GM18873 (cell line): Measurements from ENCODE around the gene TRAF4.
A peak's percentile ranks its signal among the peaks of the same experiment; 100 is the strongest.
"Not testable (repeated sequence)": the region's sequence is repeated elsewhere in the genome, so short reads cannot be mapped to it uniquely, and the experiment has no call there.

Experiments
- ATAC-seq: cut with Tn5 transposase; IDR thresholded peaks from one replicate; pipeline ENCODE4 v1.9.1; 2021; ENCODE audit warnings: mild to moderate bottlenecking, moderate library complexity, moderate number of reproducible peaks; ENCODE audit not compliant: unreplicated experiment, low FRiP score

Gene TRAF4

GRCh38 chr17:28714281-28714680 is 29.5 kb upstream of the TRAF4 start:
- ATAC-seq = no peak

- no peak for ATAC-seq
Measured at GRCh38 chr17:28715217-28715616, 28.6 kb upstream of the TRAF4 start.

DNA sequence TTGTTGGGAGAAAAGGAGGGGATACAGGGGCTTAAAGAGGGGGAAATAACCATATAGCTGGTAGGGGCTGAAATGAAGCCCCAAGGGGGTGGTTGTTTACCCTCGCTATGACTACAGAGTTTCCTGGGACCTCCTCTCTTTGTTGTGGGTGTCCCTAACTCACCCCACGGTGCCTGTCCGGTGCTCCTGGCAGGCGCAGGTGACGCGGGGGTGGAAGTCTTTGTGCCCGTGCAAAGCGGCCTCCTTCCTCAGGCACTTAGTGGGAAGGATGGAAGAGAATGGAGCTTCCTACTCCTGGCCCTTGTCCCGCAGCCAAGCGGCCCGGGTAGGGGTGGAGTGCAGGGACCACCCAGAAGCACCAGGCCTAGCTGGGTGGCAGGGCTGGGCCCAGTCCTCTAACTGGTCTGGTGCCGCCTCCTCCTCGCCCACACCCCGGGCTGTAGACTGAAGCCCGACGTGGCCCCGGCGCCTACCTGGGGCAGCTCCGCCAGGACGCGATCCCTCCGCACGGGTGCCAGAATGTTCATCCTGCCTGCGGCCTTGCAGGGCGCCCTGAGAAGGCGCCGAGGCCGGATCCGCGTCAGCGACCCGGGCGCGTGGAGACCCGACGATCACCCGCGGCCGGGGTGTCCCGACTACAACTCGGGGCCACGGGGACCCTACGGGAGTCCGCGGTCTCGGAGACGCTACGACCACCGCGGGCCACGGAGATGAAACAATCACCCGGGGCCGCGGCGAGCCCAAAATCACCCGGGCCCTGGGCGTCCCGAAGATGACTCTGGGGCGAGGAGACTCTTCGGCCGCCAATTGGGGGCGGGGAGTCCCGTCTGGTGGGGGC is 26.9 kb upstream of the TRAF4 start:
- ATAC-seq = no peak

DNA sequence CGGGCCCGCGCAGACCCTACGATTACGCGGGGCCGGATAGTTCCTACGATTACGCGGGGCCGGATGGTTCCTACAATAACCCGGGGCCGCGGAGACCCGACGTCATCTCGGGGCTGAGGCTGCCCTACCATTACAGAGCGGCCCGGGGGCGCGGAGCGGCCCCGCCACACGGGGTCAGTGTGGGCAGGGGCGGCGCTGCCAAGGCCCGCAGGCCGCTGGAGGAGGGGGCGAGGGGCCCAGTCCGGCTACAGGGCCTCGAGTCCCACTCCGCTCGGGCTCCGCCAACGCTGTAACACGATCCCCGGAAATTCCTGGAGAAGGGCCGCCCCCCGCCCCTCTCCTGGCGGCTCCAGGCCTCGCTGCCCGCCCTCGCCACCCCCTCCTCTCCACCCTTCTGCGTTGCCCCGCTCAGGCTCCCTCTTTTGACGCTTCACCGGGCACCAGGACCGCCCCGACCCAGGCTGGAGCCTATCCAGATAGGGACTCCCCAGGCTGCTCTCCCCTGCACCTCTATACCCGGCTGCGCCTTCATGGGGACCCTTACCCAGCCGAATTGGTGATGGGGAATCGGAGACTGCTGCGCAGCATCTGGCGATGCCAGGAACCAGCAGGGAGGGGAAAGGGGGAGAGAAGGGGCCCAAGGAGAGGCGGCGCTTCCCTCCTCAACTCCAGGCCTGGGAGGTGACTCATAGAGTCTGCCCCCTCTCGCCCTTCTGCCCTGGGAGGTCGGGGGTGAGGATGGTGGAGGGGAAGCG is 26.1 kb upstream of the TRAF4 start, which contains the start of gene RAB34:
RAB34 (minus strand) TSS at position 291 of the 755 bp plus-strand sequence. CDS start 602 bp downstream, outside the sequence.
- ATAC-seq = no peak

DNA sequence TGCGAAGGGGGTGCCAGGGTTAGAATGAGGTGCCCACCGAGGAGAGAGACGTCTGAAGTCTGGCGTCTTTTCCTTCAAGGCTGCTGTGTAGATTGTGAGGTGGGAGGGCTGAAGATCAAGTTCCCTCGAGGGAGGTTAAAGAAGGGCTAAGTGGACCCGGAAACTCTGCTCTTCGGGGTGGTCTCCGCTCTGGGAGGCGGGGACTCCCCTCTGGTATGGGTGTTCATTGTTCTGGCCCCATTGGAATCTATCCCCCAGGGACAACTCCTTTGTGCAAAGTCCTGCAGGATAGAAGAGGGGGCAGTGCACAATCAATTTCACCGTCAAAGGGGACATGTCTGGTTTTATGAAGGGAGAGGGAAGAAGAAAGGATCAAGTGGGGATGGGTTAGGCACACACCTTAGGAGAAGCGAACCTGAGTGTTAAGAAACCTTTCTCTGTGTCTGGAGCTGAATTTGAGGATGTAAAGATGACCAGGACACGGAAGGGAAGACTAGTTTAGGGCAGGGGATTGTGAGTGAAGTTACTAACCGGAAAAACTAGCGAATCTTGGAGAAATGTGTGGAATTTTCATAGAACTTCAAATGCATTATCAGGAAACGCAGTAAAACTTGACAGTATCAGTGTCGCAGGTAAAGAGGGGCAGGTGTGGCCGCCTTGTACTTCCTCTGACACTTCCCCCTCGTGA is 25.3 kb upstream of the TRAF4 start:
- ATAC-seq = no peak

DNA sequence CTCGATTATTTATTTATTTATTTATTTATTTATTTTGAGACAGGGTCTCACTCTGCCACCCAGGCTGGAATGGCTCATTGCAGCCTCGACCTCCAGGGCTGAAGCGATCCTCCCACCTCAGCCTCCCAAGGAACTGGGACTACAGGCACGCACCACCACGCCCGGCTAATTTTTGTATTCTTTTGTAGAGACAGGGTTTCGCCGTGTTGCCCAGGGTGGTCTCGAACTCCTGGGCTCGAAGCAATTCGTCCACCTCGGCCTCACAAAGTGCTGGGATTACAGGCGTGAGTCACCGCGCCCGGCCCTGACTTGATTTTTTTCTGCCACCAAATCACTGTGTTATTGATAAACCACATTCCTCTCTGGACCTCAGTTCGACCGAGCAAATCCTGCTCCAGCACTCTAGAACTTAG is 24.8 kb upstream of the TRAF4 start:
- no peak for ATAC-seq

- no peak for ATAC-seq
Measured at GRCh38 chr17:28720247-28720996, 23.4 kb upstream of the TRAF4 start.

GRCh38 chr17:28720997-28721329 is 22.8 kb upstream of the TRAF4 start:
- ATAC-seq = not testable (repeated sequence)

- no peak for ATAC-seq
Measured at GRCh38 chr17:28722417-28723158, 21.2 kb upstream of the TRAF4 start.

DNA sequence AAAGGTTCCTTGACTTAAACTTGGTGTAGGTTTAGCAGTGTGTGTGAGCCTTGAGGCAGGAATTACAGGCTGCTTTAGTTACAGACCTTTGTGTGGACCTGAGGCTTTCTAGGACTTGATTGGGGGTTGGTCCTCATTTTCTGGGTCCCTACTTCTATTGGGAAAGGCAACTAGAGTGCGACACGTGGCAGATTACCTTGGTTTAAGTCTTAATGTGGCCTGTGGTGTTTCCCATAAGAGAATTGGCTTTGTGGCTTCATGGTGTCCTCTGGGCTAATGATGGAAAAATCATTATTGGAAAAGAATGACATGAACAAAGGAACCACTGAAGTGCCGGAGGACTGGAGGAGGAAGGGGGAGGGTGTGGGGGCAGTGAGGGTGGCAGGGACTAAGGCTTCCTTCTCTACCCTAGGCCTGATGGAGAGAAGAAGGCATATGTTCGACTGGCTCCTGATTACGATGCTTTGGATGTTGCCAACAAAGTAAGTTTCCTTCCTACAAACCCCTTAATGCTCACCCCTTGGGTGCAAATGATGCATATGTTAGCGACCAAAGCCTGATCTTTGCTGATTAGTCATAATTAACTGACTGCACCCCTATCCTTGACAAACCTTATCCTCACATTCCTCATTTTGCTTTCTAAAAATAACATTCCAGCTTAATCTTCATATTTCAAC is 20.5 kb upstream of the TRAF4 start:
- no peak for ATAC-seq

- ATAC-seq = not testable (repeated sequence)
Measured at GRCh38 chr17:28723836-28724499, 19.8 kb upstream of the TRAF4 start.

- ATAC-seq = no peak
Measured at GRCh38 chr17:28724500-28725165, 19.2 kb upstream of the TRAF4 start.

GRCh38 chr17:28725166-28725659 is 18.6 kb upstream of the TRAF4 start:
- no peak for ATAC-seq

GRCh38 chr17:28725660-28726225 is 18.1 kb upstream of the TRAF4 start:
- ATAC-seq = no peak

DNA sequence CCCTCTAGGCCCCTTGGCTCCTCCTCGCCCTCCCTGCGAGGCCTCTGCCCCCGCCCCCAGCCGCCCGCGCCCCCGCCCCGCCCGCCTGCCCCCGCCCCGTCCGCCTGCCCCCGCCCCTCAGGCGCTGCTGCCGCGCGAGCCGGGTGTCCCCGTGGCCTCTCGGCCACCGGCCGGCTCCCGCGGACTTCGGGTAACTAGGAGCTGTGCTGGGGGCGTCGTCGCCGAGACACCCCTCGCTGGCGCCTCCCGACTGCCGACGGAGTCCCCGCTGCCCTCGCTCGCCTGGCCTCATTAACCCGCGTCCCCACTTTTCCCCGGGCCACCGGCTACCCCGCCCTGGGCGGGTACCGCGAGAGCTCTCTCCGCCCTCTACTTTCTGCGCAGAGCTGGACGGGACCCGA is 17.6 kb upstream of the TRAF4 start, which contains the start of gene TLCD1:
TLCD1 (minus strand) TSS at position 8 of the 401 bp plus-strand sequence. CDS start 136 bp downstream, outside the sequence.
- ATAC-seq = no peak

- peak; percentile 43 for ATAC-seq
Measured at GRCh38 chr17:28726627-28727491, 17.0 kb upstream of the TRAF4 start.
